SK-N-SH treated with all-trans-retinoic acid at 6 μM for 48 hours (cell line): ENCODE results near the gene FAM156B.
A peak's percentile ranks its signal among the peaks of the same experiment; 100 is the strongest.
"Not testable (repeated sequence)": the region's sequence is repeated elsewhere in the genome, so short reads cannot be mapped to it uniquely, and the experiment has no call there.

Experiments used
- ATAC-seq: fragments of 200-7000 bp; cut with Tn5 transposase; 3 replicates; pipeline ENCODE4 v1.9.1; 2020; ENCODE audit warnings: mild to moderate bottlenecking, moderate library complexity
- ARNTL ChIP-seq: fragments of 450-650 bp; formaldehyde crosslinking; IDR thresholded peaks from 2 replicates; pipeline ENCODE4 v1.5.0; 2020; ENCODE audit warnings: low read depth, mild to moderate bottlenecking, moderate library complexity, borderline replicate concordance
- BACH2 ChIP-seq: fragments of 250-450 bp; sonication (Bioruptor Pico); IDR thresholded peaks from 2 replicates; pipeline ENCODE4 v1.9.0; 2021; ENCODE audit warnings: mild to moderate bottlenecking, borderline replicate concordance
- ESRRG ChIP-seq: fragments of 250-450 bp; sonication (Bioruptor Pico); IDR thresholded peaks from 2 replicates; pipeline ENCODE4 v1.6.1; 2021; ENCODE audit warnings: mild to moderate bottlenecking
- ISL1 ChIP-seq: fragments of 250-450 bp; sonication (Bioruptor Pico); IDR thresholded peaks from 2 replicates; pipeline ENCODE4 v2.1.2; 2022; ENCODE audit warnings: mild to moderate bottlenecking, moderate library complexity
- PPARA ChIP-seq: fragments of 250-450 bp; sonication (Bioruptor Pico); IDR thresholded peaks from 2 replicates; pipeline ENCODE4 v1.5.0; 2020; ENCODE audit warnings: mild to moderate bottlenecking, borderline replicate concordance
- RARB ChIP-seq: fragments of 250-450 bp; sonication (Bioruptor Pico); IDR thresholded peaks from 2 replicates; pipeline ENCODE4 v1.8.0; 2021; ENCODE audit warnings: mild to moderate bottlenecking, moderate library complexity
- SNAI2 ChIP-seq: fragments of 250-450 bp; sonication (Bioruptor Pico); IDR thresholded peaks from 2 replicates; pipeline ENCODE4 v1.5.0; 2020; ENCODE audit warnings: mild to moderate bottlenecking, moderate library complexity
- TCF4 ChIP-seq: fragments of 250-450 bp; sonication (Bioruptor Pico); IDR thresholded peaks from 2 replicates; pipeline ENCODE4 v1.8.0; 2021; ENCODE audit warnings: mild to moderate bottlenecking, moderate library complexity, borderline replicate concordance
- TOX ChIP-seq: fragments of 250-450 bp; sonication (Bioruptor Pico); IDR thresholded peaks from 2 replicates; pipeline ENCODE4 v1.8.0; 2021; ENCODE audit warnings: mild to moderate bottlenecking, moderate library complexity, borderline replicate concordance
- ZC3H10 ChIP-seq: fragments of 250-450 bp; sonication (Bioruptor Pico); IDR thresholded peaks from 2 replicates; pipeline ENCODE4 v1.5.1; 2021; ENCODE audit warnings: mild to moderate bottlenecking, moderate library complexity
- ZFP3 ChIP-seq: fragments of 250-450 bp; sonication (Bioruptor Pico); IDR thresholded peaks from 2 replicates; pipeline ENCODE4 v1.5.0; 2020; ENCODE audit warnings: mild to moderate bottlenecking, moderate library complexity
- ZFP30 ChIP-seq: fragments of 450-650 bp; formaldehyde crosslinking; IDR thresholded peaks from 2 replicates; pipeline ENCODE4 v1.5.0; 2022; ENCODE audit warnings: mild to moderate bottlenecking, moderate library complexity
- ZNF565 ChIP-seq: fragments of 450-650 bp; formaldehyde crosslinking; conservative IDR thresholded peaks from 2 replicates; pipeline ENCODE4 v1.5.0; 2020; ENCODE audit warnings: low read depth, mild to moderate bottlenecking, moderate library complexity
- ZNF70 ChIP-seq: fragments of 450-650 bp; formaldehyde crosslinking; IDR thresholded peaks from 2 replicates; pipeline ENCODE4 v1.5.0; 2020; ENCODE audit warnings: mild to moderate bottlenecking, moderate library complexity
- ZNF8 ChIP-seq: fragments of 450-650 bp; formaldehyde crosslinking; IDR thresholded peaks from 2 replicates; pipeline ENCODE4 v1.5.0; 2020; ENCODE audit warnings: mild to moderate bottlenecking, moderate library complexity
- TF ChIP-seq, protein P1 (sequence below): fragments of 250-450 bp; sonication (Bioruptor Pico); IDR thresholded peaks from 2 replicates; pipeline ENCODE4 v1.8.0; 2020; ENCODE audit warnings: mild to moderate bottlenecking, moderate library complexity, borderline replicate concordance
- TF ChIP-seq, protein P2 (sequence below): fragments of 250-450 bp; sonication (Bioruptor Pico); IDR thresholded peaks from 2 replicates; pipeline ENCODE4 v1.5.0; 2020; ENCODE audit warnings: mild to moderate bottlenecking, moderate library complexity
- TF ChIP-seq, protein P3 (sequence below): fragments of 250-450 bp; sonication (Bioruptor Pico); IDR thresholded peaks from 2 replicates; pipeline ENCODE4 v1.5.1; 2021; ENCODE audit warnings: mild to moderate bottlenecking, moderate library complexity

Gene FAM156B

DNA sequence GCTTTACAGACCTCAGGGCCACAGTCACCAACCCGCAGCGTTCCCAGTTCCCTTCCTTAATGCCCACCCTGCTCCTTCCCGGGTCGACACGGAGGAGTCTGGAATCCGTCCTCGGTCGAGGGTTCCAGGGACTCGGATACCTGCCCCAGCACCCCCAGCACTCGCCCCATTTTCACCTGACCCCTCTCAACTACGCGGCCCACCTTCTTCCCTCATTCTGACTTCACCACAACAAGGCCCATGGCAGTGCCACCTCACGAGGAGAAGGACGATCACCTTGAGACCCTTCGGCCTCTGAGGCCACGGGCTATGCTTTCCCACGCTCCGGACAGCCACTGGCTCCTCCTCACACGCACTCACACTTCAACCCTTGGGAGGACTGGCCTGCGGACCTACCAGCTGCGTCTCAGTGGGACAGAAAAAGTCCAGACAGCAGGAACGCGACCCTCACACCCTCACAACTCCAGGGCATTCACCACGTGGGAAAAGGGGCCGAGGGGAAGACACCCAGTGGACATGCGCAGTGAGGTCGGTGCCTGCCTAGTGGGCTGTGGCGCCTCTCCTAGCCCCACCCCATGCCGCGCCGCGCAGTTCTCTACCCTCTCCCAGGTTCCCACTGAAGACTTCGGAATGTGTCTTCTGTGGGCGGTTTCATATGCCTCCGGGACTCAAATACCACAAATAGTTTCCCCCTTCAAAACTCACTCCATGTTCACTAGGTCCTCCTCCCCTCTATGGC is 29.4 kb upstream of the FAM156B start, which contains the start of gene XAGE3 (continued):
- TF ChIP-seq ZC3H10 (CRISPR knock-in tag) (no peak), BACH2 (CRISPR knock-in tag) (no peak)

DNA sequence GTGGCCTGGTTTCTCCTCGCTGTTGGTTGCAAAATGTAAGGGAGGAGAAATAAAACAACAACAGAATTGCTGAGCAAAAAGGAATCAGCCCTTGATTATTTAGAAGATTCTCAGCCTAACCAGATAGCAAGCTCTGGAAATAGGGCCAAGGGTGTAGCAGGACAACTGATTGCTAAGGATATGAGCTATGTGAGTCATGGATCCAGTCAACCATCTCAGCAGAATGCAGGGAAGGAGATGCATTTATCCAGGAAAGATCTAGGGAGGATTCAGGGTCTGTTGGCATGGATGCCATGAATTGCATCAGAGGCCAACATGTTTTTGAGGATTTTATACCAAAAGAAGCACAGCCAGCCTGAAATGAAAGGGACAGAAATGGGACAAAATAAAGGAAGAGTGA is 27.1 kb upstream of the FAM156B start:
- no peak for ATAC-seq
- no peak for TF ChIP-seq ESRRG
- TF ChIP-seq PPARA = no peak
- TF ChIP-seq TCF4 = no peak
- TF ChIP-seq ARNTL (CRISPR knock-in tag) = no peak

DNA sequence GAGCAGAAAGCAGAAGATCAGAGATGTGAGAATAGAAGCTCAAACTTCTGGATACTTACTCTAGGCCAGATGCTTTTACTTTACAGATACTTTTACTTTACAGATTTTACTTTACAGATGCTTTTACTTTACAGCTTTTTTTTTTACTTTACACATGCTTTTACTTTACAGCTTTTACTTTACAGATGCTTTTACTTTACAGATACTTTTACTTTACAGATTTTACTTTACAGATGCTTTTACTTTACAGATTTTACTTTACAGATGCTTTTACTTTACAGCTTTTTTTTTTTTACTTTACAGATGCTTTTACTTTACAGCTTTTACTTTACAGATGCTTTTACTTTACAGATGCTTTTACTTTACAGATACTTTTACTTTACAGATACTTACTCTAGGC is 23.3 kb upstream of the FAM156B start:
- ATAC-seq = not testable (repeated sequence)

DNA sequence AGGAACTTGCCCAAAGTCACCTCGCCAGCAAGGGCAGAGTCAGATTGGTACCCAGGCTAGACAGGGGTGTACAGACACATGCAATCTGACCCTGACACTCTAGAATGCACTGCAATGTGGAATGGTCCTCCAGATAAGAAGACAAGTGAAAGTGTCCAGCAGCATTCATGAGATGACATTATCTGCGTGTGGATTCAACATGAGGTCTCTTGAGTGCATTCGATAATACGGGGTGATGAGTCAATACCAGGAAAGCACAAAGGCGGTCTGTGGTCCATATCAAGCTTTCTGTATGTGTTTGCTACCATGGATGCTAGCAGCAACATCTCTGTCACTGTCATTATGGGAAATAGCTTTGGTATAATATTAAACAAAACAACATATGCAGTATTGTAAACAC is 22.5 kb upstream of the FAM156B start:
- no peak for ATAC-seq
- TF ChIP-seq ESRRG (no peak), TOX (CRISPR knock-in tag) (no peak), ZNF70 (CRISPR knock-in tag) (no peak), ZC3H10 (CRISPR knock-in tag) (no peak), BACH2 (CRISPR knock-in tag) (no peak), ZNF565 (CRISPR knock-in tag) (no peak), ZNF8 (CRISPR knock-in tag) (no peak), ZFP30 (no peak), ZFP3 (CRISPR knock-in tag) (no peak), RARB (CRISPR knock-in tag) (no peak), TCF4 (no peak), SNAI2 (CRISPR knock-in tag) (no peak), ISL1 (CRISPR knock-in tag) (no peak)
- TF ChIP-seq, protein P1, sequence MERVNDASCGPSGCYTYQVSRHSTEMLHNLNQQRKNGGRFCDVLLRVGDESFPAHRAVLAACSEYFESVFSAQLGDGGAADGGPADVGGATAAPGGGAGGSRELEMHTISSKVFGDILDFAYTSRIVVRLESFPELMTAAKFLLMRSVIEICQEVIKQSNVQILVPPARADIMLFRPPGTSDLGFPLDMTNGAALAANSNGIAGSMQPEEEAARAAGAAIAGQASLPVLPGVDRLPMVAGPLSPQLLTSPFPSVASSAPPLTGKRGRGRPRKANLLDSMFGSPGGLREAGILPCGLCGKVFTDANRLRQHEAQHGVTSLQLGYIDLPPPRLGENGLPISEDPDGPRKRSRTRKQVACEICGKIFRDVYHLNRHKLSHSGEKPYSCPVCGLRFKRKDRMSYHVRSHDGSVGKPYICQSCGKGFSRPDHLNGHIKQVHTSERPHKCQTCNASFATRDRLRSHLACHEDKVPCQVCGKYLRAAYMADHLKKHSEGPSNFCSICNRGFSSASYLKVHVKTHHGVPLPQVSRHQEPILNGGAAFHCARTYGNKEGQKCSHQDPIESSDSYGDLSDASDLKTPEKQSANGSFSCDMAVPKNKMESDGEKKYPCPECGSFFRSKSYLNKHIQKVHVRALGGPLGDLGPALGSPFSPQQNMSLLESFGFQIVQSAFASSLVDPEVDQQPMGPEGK (CRISPR knock-in tag) = no peak
- TF ChIP-seq, protein P2, sequence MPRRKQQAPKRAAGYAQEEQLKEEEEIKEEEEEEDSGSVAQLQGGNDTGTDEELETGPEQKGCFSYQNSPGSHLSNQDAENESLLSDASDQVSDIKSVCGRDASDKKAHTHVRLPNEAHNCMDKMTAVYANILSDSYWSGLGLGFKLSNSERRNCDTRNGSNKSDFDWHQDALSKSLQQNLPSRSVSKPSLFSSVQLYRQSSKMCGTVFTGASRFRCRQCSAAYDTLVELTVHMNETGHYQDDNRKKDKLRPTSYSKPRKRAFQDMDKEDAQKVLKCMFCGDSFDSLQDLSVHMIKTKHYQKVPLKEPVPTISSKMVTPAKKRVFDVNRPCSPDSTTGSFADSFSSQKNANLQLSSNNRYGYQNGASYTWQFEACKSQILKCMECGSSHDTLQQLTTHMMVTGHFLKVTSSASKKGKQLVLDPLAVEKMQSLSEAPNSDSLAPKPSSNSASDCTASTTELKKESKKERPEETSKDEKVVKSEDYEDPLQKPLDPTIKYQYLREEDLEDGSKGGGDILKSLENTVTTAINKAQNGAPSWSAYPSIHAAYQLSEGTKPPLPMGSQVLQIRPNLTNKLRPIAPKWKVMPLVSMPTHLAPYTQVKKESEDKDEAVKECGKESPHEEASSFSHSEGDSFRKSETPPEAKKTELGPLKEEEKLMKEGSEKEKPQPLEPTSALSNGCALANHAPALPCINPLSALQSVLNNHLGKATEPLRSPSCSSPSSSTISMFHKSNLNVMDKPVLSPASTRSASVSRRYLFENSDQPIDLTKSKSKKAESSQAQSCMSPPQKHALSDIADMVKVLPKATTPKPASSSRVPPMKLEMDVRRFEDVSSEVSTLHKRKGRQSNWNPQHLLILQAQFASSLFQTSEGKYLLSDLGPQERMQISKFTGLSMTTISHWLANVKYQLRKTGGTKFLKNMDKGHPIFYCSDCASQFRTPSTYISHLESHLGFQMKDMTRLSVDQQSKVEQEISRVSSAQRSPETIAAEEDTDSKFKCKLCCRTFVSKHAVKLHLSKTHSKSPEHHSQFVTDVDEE (CRISPR knock-in tag) = no peak
- TF ChIP-seq, protein P3, sequence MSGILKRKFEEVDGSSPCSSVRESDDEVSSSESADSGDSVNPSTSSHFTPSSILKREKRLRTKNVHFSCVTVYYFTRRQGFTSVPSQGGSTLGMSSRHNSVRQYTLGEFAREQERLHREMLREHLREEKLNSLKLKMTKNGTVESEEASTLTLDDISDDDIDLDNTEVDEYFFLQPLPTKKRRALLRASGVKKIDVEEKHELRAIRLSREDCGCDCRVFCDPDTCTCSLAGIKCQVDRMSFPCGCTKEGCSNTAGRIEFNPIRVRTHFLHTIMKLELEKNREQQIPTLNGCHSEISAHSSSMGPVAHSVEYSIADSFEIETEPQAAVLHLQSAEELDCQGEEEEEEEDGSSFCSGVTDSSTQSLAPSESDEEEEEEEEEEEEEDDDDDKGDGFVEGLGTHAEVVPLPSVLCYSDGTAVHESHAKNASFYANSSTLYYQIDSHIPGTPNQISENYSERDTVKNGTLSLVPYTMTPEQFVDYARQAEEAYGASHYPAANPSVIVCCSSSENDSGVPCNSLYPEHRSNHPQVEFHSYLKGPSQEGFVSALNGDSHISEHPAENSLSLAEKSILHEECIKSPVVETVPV (CRISPR knock-in tag) = no peak
- TF ChIP-seq, all 23 proteins: peak for 0

DNA sequence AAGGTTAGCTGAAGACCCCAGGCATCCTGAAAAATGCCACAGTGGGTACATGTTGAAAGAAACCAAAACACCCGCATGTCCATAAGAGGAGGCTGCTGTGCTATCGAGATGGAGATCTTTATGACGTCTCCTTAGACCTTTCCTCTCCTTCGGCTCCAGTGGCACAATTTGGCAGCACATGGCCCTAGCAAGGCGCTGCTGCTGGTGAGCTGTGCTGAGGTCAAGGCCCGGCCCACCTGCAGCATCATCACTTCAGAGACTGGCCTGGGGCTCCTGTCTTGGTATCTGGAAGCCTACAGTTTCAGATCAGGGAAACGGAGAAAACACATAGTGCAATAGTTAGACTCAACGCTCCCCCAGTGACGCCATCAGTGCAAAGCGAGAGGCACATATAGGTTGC is 21.7 kb upstream of the FAM156B start:
- ATAC-seq = not testable (repeated sequence)

DNA sequence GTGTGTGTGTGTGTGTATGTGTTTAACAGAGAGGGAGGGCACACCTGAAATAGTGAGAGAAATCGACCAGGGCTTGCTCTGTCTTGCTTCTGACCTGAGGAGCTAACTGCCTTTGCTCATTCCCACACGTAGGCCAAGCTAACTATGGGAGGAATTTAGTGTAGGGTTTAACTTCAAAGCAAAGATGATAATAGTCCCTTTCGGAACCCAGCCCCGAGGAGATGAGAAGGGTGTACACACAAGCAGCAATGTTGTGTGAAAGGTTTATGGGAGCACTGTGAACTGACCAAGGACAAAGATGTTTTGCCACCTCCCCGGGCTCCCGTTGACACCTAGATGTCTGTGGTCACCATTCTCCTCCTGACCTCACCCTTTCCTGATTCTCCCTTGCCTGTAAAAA is 20.7 kb upstream of the FAM156B start:
- ATAC-seq = not testable (repeated sequence)

DNA sequence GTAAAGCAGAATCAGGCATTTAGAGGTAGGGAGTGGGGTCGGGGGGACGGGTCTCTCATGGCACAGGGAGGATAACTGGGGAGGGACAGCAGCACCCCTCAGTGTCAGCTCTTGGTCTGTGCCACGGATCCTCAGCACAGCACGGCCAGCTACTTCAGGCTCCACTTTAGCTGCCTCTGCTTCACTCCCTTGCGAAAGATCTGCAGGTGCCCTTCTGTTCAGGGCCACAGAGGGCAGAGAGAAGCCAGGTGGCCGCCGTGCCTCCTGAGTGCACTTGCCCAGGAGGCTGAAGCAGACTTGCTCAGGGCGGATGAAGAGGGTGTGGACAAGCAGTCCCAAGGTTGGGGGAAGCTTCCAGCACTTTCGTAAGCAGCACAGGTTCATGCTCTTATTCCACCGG is 9.7 kb upstream of the FAM156B start:
- not testable (repeated sequence) for ATAC-seq

DNA sequence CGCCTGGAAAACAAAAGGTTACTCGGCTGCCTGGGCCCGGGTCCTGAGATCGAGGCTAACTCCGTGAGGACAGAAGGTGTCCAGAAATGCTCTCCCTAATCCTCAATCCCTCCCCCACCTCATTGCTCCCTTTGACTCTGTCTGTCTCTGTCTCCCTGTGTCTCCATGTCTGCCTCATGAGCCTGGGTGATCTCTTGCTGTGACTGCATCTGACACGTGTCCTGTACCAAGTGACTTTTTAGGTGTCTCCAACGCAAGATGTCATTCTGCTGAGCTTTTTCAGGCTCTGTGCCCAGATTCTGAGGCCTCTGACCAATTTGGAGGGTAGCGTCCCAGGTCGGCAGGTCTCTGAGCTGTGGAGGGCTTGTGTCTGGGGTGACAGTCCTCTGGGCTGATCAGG is 9.0 kb upstream of the FAM156B start:
- ATAC-seq = not testable (repeated sequence)

DNA sequence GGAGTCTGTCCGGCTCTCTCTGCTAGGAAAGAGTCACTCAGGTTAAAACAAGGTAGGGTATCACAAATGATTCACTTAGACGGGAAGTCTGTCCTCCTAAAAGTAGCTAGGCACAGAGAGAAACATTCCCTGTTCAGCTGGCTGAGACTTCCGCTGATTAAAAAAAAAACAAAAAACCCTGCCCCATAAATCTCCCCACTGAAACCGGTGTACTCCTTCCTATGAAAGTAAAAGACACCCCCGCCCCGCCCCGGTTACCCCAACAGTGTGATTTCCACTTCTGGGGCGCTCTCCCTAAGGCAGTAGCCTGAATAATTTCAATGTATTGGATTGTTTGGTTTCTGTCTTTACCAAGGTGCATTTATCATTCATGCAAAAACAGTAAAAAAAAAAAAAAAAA is 692 bp upstream of the FAM156B start:
- not testable (repeated sequence) for ATAC-seq

DNA sequence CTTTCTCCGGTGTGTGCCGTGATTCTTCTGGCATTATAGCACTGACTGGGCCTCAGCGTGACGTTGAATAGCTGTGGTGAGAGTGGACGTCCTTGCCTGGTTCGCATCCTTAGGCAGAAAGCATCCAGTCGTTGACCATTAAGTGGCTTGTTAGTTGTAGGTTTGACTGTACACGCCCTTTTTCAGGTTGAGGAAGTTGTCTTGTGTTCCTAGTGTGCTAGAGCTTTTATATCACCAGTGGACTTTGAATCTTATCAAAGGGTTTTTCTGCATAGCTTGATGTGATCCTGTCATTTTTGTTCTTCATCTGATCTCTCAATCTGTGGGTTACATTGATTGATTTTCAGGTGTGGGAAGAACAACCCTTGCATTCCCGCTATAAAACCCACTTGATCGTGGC is 8.4 kb downstream of the FAM156B start:
- ATAC-seq = not testable (repeated sequence)

DNA sequence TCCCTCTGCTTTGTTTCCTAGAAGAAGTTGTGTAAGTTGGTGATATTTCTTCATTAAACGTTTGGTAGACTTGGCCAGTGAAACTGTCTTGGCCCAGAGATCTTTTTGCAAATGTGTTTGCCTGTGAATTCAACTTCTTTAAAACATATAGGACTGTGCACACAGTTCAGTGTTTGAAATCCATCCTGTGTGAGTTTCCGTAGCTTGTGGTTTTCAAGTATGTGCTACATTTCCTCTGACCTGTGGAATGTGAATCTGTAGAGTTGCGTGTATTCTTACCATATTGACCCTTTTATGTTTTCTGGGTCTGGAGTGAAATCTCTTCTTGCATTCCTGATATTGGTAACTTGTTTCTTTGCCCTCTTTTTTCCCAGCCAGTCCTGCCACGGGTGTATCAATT is 8.9 kb downstream of the FAM156B start:
- peak; percentile 66; the same call in 2 of the 3 replicates for ATAC-seq

DNA sequence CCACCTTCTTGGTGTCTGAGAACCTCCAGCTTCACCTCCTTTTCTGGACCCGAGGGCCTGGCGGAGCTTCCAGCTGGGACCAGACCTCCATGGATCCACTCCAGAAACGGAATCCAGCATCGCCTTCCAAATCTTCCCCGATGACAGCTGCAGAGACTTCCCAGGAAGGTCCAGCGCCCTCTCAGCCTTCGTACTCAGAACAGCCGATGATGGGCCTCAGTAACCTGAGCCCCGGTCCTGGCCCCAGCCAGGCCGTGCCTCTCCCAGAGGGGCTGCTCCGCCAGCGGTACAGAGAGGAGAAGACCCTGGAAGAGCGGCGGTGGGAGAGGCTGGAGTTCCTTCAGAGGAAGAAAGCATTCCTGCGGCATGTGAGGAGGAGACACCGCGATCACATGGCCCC is 10.0 kb downstream of the FAM156B start:
- ATAC-seq = not testable (repeated sequence)

DNA sequence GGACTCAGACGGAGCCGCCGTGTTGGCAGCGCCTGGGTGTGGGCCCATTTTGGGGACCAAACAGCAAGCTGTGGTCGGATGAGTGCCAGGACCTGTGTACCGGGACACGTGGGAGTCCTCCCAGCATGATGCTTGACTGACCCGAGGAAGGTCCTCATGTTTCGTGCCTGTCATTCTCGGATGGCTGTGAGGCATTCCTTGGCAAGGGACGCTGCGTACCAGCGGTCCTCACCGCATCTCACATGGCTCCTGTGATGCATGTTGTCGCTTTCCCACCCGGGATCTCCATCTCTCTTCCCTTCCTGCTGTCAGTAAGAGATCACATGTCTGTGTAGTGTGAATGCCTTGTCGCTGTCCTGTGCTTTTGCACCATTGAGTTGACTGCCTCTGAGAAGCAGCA is 10.8 kb downstream of the FAM156B start:
- not testable (repeated sequence) for ATAC-seq
